Tibial nerve (tissue), 4 donors: Measurements from ENCODE around the gene GKAP1.

ENCODE experiments used
- EP300 ChIP-seq, 2 donors: sonication (generic); formaldehyde crosslinking; IDR thresholded peaks; one replicate each; pipeline ENCODE4 v1.6.1; 2017; ENCODE audit warnings: antibody characterized with exemption in 2 of 2, mild to moderate bottlenecking in 1 of 2
- TF ChIP-seq, protein P1 (sequence below), 5 experiments: fragments of 200-600 bp in 3 of 5; fragments of 450-650 bp in 2 of 5; sonication (generic) in 3 of 5; IDR thresholded peaks; one replicate each; pipeline ENCODE4 v1.5.1; 2016 to 2019; ENCODE audit warnings: antibody characterized with exemption in 5 of 5, mild to moderate bottlenecking in 3 of 5, moderate library complexity in 2 of 5

DNA sequence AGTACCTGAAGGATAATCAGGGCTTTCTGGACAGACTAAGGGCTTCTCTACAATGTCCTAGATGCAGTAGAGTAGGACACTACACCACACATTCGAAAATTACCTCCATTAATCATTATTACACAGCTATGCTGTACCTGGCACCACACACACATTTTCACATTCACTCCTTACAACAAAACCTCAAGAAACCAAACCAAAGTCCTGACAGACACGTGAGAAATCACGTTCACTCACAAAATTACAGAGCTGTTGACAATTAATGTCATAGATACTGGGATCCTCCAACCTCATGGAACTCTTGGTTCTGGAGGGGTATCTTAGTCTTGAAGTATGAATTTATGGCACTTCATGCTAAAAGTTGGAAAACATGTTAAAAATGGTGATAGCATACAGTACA lies 126.1 kb downstream of the GKAP1 start:
- TF ChIP-seq EP300 (IDR thresholded peaks at IDR 0.05), result no peak
- TF ChIP-seq, protein P1, sequence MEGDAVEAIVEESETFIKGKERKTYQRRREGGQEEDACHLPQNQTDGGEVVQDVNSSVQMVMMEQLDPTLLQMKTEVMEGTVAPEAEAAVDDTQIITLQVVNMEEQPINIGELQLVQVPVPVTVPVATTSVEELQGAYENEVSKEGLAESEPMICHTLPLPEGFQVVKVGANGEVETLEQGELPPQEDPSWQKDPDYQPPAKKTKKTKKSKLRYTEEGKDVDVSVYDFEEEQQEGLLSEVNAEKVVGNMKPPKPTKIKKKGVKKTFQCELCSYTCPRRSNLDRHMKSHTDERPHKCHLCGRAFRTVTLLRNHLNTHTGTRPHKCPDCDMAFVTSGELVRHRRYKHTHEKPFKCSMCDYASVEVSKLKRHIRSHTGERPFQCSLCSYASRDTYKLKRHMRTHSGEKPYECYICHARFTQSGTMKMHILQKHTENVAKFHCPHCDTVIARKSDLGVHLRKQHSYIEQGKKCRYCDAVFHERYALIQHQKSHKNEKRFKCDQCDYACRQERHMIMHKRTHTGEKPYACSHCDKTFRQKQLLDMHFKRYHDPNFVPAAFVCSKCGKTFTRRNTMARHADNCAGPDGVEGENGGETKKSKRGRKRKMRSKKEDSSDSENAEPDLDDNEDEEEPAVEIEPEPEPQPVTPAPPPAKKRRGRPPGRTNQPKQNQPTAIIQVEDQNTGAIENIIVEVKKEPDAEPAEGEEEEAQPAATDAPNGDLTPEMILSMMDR (IDR thresholded peaks at IDR 0.05), result no peak
